Measurements from ENCODE around the gene CAMSAP1.

DNA sequence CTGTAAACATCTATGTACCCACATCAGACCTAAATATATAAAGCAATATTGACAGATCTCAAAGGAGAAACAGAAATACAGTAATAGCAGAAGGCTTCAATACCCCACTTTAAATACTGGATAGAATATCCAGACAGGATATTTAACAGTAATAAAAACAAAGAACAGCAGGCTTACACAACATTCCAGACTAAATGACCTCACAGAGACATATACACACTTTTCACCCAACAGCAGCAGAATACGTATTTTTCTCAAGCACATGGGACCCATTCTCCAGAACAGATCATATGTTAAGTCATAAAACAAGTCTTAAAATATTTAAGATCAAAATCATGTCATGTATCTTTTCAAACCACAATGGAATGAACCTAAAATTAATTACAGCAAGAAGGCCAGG is 76.8 kb downstream of the CAMSAP1 start:
- TF ChIP-seq, protein P1, sequence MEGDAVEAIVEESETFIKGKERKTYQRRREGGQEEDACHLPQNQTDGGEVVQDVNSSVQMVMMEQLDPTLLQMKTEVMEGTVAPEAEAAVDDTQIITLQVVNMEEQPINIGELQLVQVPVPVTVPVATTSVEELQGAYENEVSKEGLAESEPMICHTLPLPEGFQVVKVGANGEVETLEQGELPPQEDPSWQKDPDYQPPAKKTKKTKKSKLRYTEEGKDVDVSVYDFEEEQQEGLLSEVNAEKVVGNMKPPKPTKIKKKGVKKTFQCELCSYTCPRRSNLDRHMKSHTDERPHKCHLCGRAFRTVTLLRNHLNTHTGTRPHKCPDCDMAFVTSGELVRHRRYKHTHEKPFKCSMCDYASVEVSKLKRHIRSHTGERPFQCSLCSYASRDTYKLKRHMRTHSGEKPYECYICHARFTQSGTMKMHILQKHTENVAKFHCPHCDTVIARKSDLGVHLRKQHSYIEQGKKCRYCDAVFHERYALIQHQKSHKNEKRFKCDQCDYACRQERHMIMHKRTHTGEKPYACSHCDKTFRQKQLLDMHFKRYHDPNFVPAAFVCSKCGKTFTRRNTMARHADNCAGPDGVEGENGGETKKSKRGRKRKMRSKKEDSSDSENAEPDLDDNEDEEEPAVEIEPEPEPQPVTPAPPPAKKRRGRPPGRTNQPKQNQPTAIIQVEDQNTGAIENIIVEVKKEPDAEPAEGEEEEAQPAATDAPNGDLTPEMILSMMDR (IDR thresholded peaks at IDR 0.05): no peak
- TF ChIP-seq POLR2A (IDR thresholded peaks at IDR 0.05): no peak
